Smooth muscle cell (in vitro differentiated cells): Measurements from ENCODE around the gene SERPING1. TPM values are rescaled to one million over a fixed set of nuclear protein-coding genes. Genes with fewer than 3 reads are reported as not detected.

ENCODE experiments used
- DNase-seq: peaks from one replicate; lab custom pipeline; 2025; ENCODE audit not compliant: unreplicated experiment; lab: John Stamatoyannopoulos, UW
- H2AFZ ChIP-seq: fragments of 200-600 bp; sonication (generic); 2 replicates; pipeline ENCODE4 v1.6.0; 2016; ENCODE audit warnings: antibody characterized with exemption, low read depth, mild to moderate bottlenecking
- H3F3A ChIP-seq: fragments of 200-600 bp; sonication (generic); 2 replicates; pipeline ENCODE4 v1.6.0; 2017; ENCODE audit warnings: antibody characterized with exemption, low read depth
- H3K27ac ChIP-seq: fragments of 200-600 bp; sonication (generic); 2 replicates; pipeline ENCODE4 v1.5.1; 2016; ENCODE audit warnings: low read depth, mild to moderate bottlenecking
- H3K27me3 ChIP-seq: fragments of 200-600 bp; sonication (generic); 2 replicates; pipeline ENCODE4 v1.6.1; 2016; ENCODE audit warnings: low read depth, mild to moderate bottlenecking
- H3K36me3 ChIP-seq: fragments of 200-600 bp; sonication (generic); 2 replicates; pipeline ENCODE4 v1.5.1; 2016; ENCODE audit warnings: low read depth
- H3K4me1 ChIP-seq: fragments of 200-600 bp; sonication (generic); 2 replicates; pipeline ENCODE4 v1.5.1; 2016; ENCODE audit warnings: low read depth
- H3K4me2 ChIP-seq: fragments of 200-600 bp; sonication (generic); 2 replicates; pipeline ENCODE4 v1.6.0; 2016; ENCODE audit warnings: mild to moderate bottlenecking
- H3K4me3 ChIP-seq: fragments of 200-600 bp; sonication (generic); 2 replicates; pipeline ENCODE4 v1.5.1; 2016; ENCODE audit warnings: mild to moderate bottlenecking
- H3K79me2 ChIP-seq: fragments of 200-600 bp; sonication (generic); 2 replicates; pipeline ENCODE4 v1.6.0; 2016; ENCODE audit warnings: low read depth, mild to moderate bottlenecking
- H3K9ac ChIP-seq: fragments of 200-600 bp; sonication (generic); 2 replicates; pipeline ENCODE4 v1.6.0; 2016; ENCODE audit warnings: low read depth
- H3K9me3 ChIP-seq: fragments of 200-600 bp; sonication (generic); replicated peaks from 2 replicates; pipeline ENCODE4 v1.5.1; 2016; ENCODE audit warnings: low read depth
- H4K20me1 ChIP-seq: fragments of 200-600 bp; sonication (generic); 2 replicates; pipeline ENCODE4 v1.6.0; 2016; ENCODE audit warnings: low read depth
- CTCF ChIP-seq: fragments of 200-600 bp; sonication (generic); IDR thresholded peaks from 2 replicates; pipeline ENCODE4 v1.5.1; 2017; ENCODE audit warnings: borderline replicate concordance, mild to moderate bottlenecking, antibody characterized with exemption; ENCODE audit not compliant: insufficient read depth, poor library complexity, severe bottlenecking
- WGBS: methylation state at CpG from one replicate; pipeline ENCODE4 v1.1.7; 2016; ENCODE audit warnings: low lambda C conversion rate; 5-methylcytosine and 5-hydroxymethylcytosine counted together
- polyA plus RNA-seq: library from polyadenylated mRNA; unstranded; fragments of >200 nt; fragmentation: Nextera tagmentation; extraction: Ambion mirVana; gene quantifications from 2 replicates; pipeline ENCODE4 v1.2.1, GENCODE V29; 2016
- total RNA-seq: library from RNA; depleted of rRNA; stranded (reverse); fragments of >200 nt; gene quantifications from 2 replicates; pipeline ENCODE4 v1.2.3, GENCODE V29; 2014

The SERPING1 gene
- total and polyA plus RNA-seq, 2 experiments from 2014 or later: 47.8 to 95.8 TPM

- WGBS: 60% methylated on average over 4 of the region's 4 CpGs
- H3K4me1 ChIP-seq: peaks cover 5% of the 10 kb centered on the region
- H3K4me2 ChIP-seq: no peak overlapping the region
- no peak overlapping the region for H3K9ac ChIP-seq
- H3F3A ChIP-seq: no peaks in the 10 kb centered on the region
- no peaks in the 10 kb centered on the region for H3K27me3 ChIP-seq
- no peak overlapping the region for H3K27ac ChIP-seq
- DNase-seq: no peak
- H2AFZ ChIP-seq: no peak overlapping the region
- H3K9me3 ChIP-seq: no peaks in the 10 kb centered on the region
- H3K4me3 ChIP-seq: no peak overlapping the region
- H3K79me2 ChIP-seq: no peaks in the 10 kb centered on the region
- TF ChIP-seq CTCF: no peak
- no peaks in the 10 kb centered on the region for H4K20me1 ChIP-seq
- no peaks in the 10 kb centered on the region for H3K36me3 ChIP-seq
Measured at GRCh38 chr11:57562596-57562995, 34.9 kb upstream of the SERPING1 start.

- Histone ChIP-seq H3K4me2 (peak overlapping the region; percentile 15), H3K9me3 (no peaks in the 10 kb centered on the region), H3K27me3 (no peaks in the 10 kb centered on the region), H3K79me2 (no peaks in the 10 kb centered on the region), H3K9ac (no peak overlapping the region), H3K4me1 (peaks cover 9% of the 10 kb centered on the region), H4K20me1 (no peaks in the 10 kb centered on the region), H3K27ac (no peak overlapping the region), H3K36me3 (no peaks in the 10 kb centered on the region), H3K4me3 (peak overlapping the region; percentile 28), H2AFZ (no peak overlapping the region), H3F3A (peaks cover 4% of the 10 kb centered on the region)
- no peak for TF ChIP-seq CTCF
- no peak for DNase-seq
- WGBS: 79% methylated on average over 4 of the region's 4 CpGs
Measured at GRCh38 chr11:57566005-57566904, 31.2 kb upstream of the SERPING1 start.

- Histone ChIP-seq H3K27ac (no peak overlapping the region), H3K9me3 (no peaks in the 10 kb centered on the region), H3K4me3 (peak overlapping the region; percentile 81), H4K20me1 (no peaks in the 10 kb centered on the region), H3K27me3 (no peaks in the 10 kb centered on the region), H2AFZ (peak overlapping the region; percentile 98), H3K4me1 (peaks cover 9% of the 10 kb centered on the region), H3K79me2 (no peaks in the 10 kb centered on the region), H3K36me3 (no peaks in the 10 kb centered on the region), H3K9ac (no peak overlapping the region), H3F3A (peaks cover 4% of the 10 kb centered on the region), H3K4me2 (peak overlapping the region; percentile 95)
- TF ChIP-seq CTCF: no peak
- no peak for DNase-seq
- 46% methylated on average over 15 of the region's 15 CpGs for WGBS
Measured at GRCh38 chr11:57566905-57567514, 30.5 kb upstream of the SERPING1 start.
